ENCODE results near the gene TRIM15.
A peak's percentile ranks its signal among the peaks of the same experiment; 100 is the strongest.
"Not testable (repeated sequence)": the region's sequence is repeated elsewhere in the genome, so short reads cannot be mapped to it uniquely, and the experiment has no call there.

The TRIM15 gene

GRCh38 chr6:30163090-30163917 is at the start of gene TRIM15:
TRIM15 (plus strand) TSS chr6:30163546; CDS start chr6:30163685, 139 bp downstream.
- no peak for DNase-seq (ENCODE audit: low read depth)

DNA sequence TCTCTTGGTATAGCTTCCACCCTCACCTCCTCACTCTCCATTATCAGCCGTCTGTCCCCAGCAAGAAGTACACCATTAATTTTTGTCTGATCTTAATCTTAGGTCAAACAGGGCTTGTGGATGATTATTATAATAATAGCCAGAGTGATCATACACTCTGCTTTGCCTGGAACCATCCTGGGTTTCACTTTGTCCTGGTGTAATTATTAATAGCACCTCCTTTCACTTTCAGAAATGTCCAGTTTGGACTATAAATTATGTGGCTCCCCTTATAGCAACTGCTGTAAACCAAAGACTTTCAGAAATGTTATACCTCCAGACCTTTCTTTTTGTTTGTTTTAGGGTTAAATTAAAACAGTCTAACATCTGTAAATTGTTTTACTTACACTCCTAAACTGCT is 49.5 kb upstream of the TRIM15 start:
- DNase-seq (ENCODE audit: low read depth), result no peak

GRCh38 chr6:30116724-30117123 is 46.6 kb upstream of the TRIM15 start:
- DNase-seq (ENCODE audit: low read depth), result no peak

- not testable (repeated sequence) for DNase-seq (ENCODE audit: low read depth)
Observed at GRCh38 chr6:30118691-30119090, 44.7 kb upstream of the TRIM15 start.

DNA sequence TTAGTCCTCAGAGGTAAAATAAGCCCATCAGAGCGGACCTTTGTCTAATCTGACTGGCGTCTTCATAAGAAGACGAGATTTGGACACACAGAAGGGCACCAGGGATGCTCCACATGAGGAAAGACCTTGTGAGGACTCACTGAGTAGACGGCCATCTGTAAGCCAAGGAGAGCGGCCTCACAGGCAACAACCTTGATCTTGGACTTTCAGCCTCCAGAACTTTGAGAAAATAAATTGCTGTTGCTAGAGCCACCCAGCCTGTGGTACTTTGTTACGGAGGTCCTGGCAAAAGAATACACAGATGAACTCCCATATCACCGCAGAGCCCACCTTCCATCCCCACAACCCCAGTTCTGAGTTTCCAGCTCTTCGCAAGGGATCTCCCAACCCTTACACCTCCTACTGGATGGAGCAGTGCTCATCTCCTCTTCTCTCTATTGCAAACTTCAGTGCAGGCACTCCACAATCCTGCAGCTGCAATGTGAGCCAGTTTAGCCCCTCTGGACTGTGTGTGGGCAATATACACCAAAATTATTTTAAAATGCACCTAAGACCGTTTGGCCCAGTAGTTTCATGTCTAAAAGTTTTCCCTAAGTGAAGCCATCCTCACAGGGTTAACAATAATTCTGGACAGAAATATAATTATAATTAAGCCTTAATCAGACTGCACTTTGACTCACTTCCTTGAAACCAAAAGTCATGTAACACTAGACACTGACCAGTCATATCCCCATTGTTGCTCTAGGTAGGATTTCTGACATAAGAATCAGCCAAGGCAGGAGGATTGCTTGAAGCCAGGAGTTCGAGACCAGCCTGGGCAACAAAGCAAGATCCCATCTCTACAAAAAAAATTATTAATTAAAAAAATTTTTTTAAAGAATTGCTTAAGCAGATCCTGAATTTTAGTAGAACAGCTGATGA is 41.6 kb upstream of the TRIM15 start:
- DNase-seq (ENCODE audit: low read depth), result no peak

- DNase-seq (ENCODE audit: low read depth), result no peak
Observed at GRCh38 chr6:30122515-30122914, 40.8 kb upstream of the TRIM15 start.

DNA sequence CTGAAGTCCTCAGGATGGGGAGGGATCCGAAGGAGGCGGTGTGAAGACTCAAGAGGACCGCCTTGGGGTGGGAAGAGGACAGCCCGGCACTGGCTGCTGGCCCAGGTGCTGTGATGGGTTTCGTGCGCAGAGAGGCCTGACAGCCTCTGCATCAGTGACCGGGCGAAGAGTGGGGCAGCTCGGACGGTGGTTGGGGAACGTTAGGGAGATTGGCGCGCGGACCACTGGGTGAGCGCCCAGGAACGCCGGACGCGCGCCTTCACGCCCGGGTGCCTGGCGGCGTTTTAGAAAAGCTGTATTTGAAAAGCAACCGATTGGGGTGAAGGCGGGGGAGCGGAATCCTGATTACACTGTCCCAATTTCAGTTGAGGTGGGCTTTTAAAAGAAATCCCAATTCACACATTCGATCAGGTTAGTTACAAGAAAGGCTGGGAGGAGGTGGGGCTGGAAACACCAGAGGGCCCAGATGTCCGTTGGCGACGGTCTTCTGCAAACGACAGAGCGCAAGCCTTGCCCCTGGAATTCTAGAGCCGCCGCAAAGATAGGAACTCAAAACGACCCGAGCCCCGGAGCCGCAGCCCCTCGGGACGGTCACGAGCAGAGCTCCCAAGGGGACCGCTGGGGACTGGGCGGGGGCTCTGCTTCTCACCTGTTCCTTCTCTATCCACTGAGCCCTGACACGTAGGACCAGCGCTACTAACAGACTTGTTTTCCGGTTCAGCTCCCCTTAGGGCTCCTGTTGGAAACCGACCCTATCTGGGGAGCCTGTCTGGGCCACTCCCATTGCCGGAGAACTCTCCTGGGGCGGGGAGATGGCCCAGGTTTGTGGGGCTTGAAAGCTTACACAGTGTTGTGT is 35.9 kb upstream of the TRIM15 start:
- DNase-seq (ENCODE audit: low read depth), result no peak

GRCh38 chr6:30129265-30130178 is 33.8 kb upstream of the TRIM15 start:
- DNase-seq (ENCODE audit: low read depth), result no peak

DNA sequence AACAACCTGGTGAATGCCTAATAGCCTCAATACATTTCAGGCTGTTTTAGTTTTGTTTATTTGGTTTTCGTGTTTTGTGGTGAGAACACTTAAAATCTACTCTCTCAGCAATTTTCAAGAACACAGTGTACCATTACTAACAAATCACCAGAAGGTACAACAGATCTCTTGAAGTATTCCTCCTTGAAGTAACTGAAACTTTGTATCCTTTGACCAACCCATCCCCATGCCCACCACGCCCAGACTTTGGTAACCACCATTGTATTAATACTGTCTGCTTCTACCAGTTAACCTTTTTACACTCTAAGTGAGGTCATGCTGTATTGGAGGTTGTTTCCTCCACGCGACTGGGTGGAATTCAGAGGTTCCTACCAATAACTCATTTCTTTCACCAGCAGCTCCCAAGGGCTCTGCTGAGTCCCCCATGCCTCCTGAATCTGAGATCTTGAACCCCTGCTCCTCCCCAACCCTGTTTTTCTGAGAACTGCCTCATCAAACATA is 33.1 kb upstream of the TRIM15 start:
- DNase-seq (ENCODE audit: low read depth), result no peak

- DNase-seq (ENCODE audit: low read depth), result peak; percentile 81
Observed at GRCh38 chr6:30130887-30131862, 32.2 kb upstream of the TRIM15 start.

GRCh38 chr6:30131947-30132497 is 31.3 kb upstream of the TRIM15 start:
- DNase-seq (ENCODE audit: low read depth), result no peak

DNA sequence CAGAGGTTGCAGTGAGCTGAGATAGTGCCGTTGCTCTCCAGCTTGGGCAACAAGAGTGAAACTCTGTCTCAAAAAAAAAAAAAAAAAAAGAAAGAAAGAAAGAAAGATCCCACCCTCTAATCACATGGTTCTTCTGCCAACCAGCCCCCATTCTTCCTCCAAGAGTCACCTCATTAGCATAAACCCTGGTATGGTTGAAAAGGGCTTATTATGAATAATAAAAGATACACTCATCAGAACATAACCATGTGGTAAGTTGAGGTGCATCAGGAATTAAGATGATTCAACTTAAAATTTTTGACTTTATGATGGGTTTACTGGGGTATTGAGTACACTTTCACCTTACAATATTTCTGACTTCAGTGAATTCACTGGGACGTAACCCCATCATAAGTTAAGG is 28.2 kb upstream of the TRIM15 start:
- DNase-seq (ENCODE audit: low read depth), result no peak

DNA sequence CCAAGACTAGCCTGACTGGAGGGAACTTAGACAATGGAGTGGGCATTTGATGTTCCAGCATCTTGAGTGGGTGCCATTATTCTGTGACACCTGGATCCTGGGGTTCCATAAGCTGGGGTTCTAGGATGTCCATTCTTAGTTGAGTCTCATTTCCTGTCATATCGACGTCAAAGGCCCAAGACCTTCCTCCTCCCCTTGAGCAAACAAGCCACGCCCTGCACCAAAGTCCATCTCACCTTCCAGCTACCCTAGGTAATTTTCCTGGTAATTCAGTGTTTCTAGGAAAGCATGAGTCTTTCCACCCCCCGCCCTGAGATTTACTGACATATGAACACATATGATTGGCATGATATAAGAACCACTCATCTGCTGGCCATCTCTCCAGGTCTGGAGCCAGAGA is 27.6 kb upstream of the TRIM15 start, which contains the start of gene TRIM40:
TRIM40 (plus strand) TSS at position 384 of the 400 bp plus-strand sequence. CDS start 897 bp downstream, outside the sequence.
- DNase-seq (ENCODE audit: low read depth), result no peak

GRCh38 chr6:30136570-30137286 is 26.6 kb upstream of the TRIM15 start:
- no peak for DNase-seq (ENCODE audit: low read depth)

- DNase-seq (ENCODE audit: low read depth), result not testable (repeated sequence)
Observed at GRCh38 chr6:30140240-30140639, 23.1 kb upstream of the TRIM15 start.

DNA sequence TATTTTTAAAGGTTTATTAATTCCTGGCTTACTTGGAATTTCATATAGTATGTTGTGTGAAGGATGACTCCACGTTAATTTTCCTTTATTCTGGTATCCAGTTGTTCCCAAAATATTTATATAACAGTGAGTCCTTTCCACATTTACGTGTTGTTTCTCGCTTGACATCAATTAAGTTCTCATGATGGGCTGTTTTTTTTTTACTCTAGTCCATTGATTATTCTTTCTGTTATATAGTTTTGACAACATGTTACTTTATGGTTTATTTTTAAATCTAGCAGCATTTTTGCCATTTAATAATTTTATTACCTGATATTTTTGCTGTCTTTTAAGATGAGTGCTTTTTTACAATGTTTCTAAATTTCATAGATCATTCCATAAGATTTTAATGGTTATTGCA is 20.7 kb upstream of the TRIM15 start:
- no peak for DNase-seq (ENCODE audit: low read depth)

GRCh38 chr6:30143780-30144179 is 19.6 kb upstream of the TRIM15 start:
- no peak for DNase-seq (ENCODE audit: low read depth)

DNA sequence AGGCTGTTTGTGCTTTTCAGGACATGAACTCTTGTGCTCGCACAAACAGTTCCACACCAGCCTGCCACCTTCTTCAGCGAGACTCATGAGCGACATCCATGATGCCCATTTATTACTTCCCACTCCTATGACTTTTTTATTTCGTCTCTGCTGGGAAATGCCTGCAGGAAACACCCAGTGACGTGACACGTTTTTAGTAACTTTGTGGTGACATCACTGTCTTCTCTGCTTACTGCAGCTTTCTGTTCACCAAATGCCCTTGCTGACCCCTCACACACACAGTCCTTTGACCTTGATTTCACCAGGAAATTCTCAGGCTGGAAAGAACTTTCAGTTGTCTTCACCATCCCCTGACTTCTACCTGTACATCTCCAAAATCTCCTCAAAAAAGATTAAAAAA is 18.5 kb upstream of the TRIM15 start:
- DNase-seq (ENCODE audit: low read depth), result no peak

All from iris pigment epithelial cell (primary cell).